ENCODE data around the gene SLC24A2.

SLC24A2 gene

GRCh38 chr9:19754921-19755320, 33.9 kb downstream of the SLC24A2 start:
- no peak overlapping the region for H3K23ac ChIP-seq (ENCODE audit: low read length in 2 of 2)
- H2BK15ac ChIP-seq (ENCODE audit: low read depth, poor library complexity, severe bottlenecking) = no peak overlapping the region
- H3K9me3 ChIP-seq (ENCODE audit: control insufficient read depth, low read length) = no peaks in the 10 kb centered on the region
- no peaks in the 10 kb centered on the region for H3K4me1 ChIP-seq (ENCODE audit: control insufficient read depth, insufficient read depth, low read depth, low read length)
- no peak overlapping the region for H3K9ac ChIP-seq (ENCODE audit: low read length)
- no peak overlapping the region for H2BK120ac ChIP-seq (ENCODE audit: low read depth, low read length)
- no peak overlapping the region for H3K27ac ChIP-seq (ENCODE audit: low read length, poor library complexity, severe bottlenecking)
- no peak overlapping the region for H4K8ac ChIP-seq (ENCODE audit: low read length)
- H3K18ac ChIP-seq (ENCODE audit: low read depth in 1 of 2, low read length in 2 of 2) = no peak overlapping the region
- no peak overlapping the region for H3K4me3 ChIP-seq (ENCODE audit: insufficient read depth in 1 of 2, low read depth in 1 of 2, low read length in 2 of 2)
- H2BK12ac ChIP-seq (ENCODE audit: low read length in 2 of 2) = no peak overlapping the region
- no peak overlapping the region for H3K4ac ChIP-seq (ENCODE audit: low read depth in 1 of 2, low read length in 2 of 2)
- H2BK5ac ChIP-seq (ENCODE audit: low read depth, low read length, poor library complexity, severe bottlenecking) = no peak overlapping the region
- no peak overlapping the region for H4K91ac ChIP-seq (ENCODE audit: low read length)
- no peak overlapping the region for H2AK5ac ChIP-seq (ENCODE audit: low read length, severe bottlenecking)
- no peak overlapping the region for H3K14ac ChIP-seq (ENCODE audit: low read length in 2 of 2)
- no peaks in the 10 kb centered on the region for H3K36me3 ChIP-seq (ENCODE audit: control insufficient read depth in 1 of 2, insufficient read depth in 2 of 2, low read depth in 1 of 2, low read length in 2 of 2)
- H3K79me1 ChIP-seq (replicated peaks; ENCODE audit: low read length, poor library complexity, severe bottlenecking) = no peaks in the 10 kb centered on the region
- H3K4me2 ChIP-seq (ENCODE audit: low read length, poor library complexity, severe bottlenecking) = no peak overlapping the region
- H3K27me3 ChIP-seq (ENCODE audit: control insufficient read depth in 1 of 2, insufficient read depth in 1 of 2, low read length in 2 of 2) = peaks cover 0 to 11% of the 10 kb centered on the region in 2 experiments
- no peak for DNase-seq
- WGBS = 90% methylated on average over 2 of the region's 2 CpGs
- no peak overlapping the region for H2AFZ ChIP-seq (ENCODE audit: low read depth, low read length)

DNA sequence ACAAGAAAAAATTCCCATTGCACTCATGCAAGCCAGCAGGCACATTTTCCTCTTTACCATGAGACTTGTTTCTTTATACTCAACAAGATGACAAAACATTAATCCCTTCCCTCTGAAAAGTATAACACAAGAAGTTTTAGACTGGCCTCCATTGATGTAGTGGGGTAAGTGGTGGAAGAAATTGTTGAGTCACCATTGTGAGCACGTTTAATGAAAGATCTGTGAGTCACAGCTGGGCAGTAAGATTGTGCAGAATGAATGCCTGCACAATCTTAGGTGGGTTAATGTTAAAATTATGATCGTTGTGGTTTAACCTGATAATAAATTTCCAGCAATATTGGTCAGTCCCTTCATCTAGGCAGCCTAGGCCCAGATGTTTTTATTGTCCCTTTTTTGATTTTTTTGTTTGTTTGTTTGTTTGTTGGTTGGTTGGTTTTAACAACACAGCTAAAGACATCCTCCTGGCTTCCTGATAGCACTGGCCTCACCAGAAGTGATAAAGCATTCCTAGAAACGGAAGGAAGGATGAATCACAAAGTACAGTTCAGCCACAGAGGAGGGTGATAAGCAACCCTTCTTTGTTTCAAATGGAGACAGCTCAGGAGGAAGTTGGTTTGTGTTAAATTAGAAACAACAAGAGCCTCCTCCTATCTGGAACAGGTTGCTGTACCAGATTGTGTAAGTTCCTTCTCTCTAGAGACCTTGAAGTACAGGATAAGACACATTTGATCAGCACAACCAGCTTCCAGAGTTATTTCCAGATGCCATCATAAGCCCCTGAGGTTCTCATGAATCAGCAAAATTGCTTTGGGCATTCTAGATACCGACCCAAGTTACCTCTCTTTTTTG, 40.3 kb downstream of the SLC24A2 start:
- no peak overlapping the region for H3K9ac ChIP-seq (ENCODE audit: low read length)
- no peak overlapping the region for H3K23ac ChIP-seq (ENCODE audit: low read length in 2 of 2)
- no peak overlapping the region for H2BK12ac ChIP-seq (ENCODE audit: low read length in 2 of 2)
- H3K14ac ChIP-seq (ENCODE audit: low read length in 2 of 2) = no peak overlapping the region
- H3K4me2 ChIP-seq (ENCODE audit: low read length, poor library complexity, severe bottlenecking) = no peak overlapping the region
- H2BK15ac ChIP-seq (ENCODE audit: low read depth, poor library complexity, severe bottlenecking) = no peak overlapping the region
- 28% methylated on average over 3 of the region's 4 CpGs for WGBS
- no peaks in the 10 kb centered on the region for H3K79me1 ChIP-seq (replicated peaks; ENCODE audit: low read length, poor library complexity, severe bottlenecking)
- H2AFZ ChIP-seq (ENCODE audit: low read depth, low read length) = no peak overlapping the region
- H3K18ac ChIP-seq (ENCODE audit: low read depth in 1 of 2, low read length in 2 of 2) = no peak overlapping the region
- H3K27ac ChIP-seq (ENCODE audit: low read length, poor library complexity, severe bottlenecking) = no peak overlapping the region
- H3K4me1 ChIP-seq (ENCODE audit: control insufficient read depth, insufficient read depth, low read depth, low read length) = no peaks in the 10 kb centered on the region
- no peak overlapping the region for H4K91ac ChIP-seq (ENCODE audit: low read length)
- H4K8ac ChIP-seq (ENCODE audit: low read length) = no peak overlapping the region
- H2BK120ac ChIP-seq (ENCODE audit: low read depth, low read length) = no peak overlapping the region
- peak; percentile 7 for DNase-seq
- H3K36me3 ChIP-seq (ENCODE audit: control insufficient read depth in 1 of 2, insufficient read depth in 2 of 2, low read depth in 1 of 2, low read length in 2 of 2) = no peaks in the 10 kb centered on the region
- no peak overlapping the region for H2BK5ac ChIP-seq (ENCODE audit: low read depth, low read length, poor library complexity, severe bottlenecking)
- no peak overlapping the region for H3K4ac ChIP-seq (ENCODE audit: low read depth in 1 of 2, low read length in 2 of 2)
- H3K4me3 ChIP-seq (ENCODE audit: insufficient read depth in 1 of 2, low read depth in 1 of 2, low read length in 2 of 2) = no peak overlapping the region
- H3K9me3 ChIP-seq (ENCODE audit: control insufficient read depth, low read length) = no peaks in the 10 kb centered on the region
- H2AK5ac ChIP-seq (ENCODE audit: low read length, severe bottlenecking) = no peak overlapping the region
- peaks cover 0 to 11% of the 10 kb centered on the region in 2 experiments for H3K27me3 ChIP-seq (ENCODE audit: control insufficient read depth in 1 of 2, insufficient read depth in 1 of 2, low read length in 2 of 2)

DNA sequence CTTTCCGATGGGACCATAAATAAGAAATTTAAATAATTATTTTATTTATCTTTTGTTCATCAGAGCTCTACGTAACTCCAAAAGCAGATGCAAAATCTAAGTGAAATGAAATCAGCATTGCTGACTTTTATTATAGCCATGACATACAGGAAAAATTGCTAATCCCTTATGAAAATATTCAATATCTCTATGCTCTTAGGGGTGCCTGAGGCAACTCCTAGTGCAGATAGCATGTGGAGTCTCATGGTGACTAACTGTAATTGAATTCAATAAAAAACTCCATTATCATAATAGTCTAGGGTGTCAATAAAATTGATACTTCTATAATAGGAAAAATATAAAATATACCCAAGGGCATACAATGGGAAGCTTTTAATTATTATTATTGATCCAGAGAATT, 42.6 kb downstream of the SLC24A2 start:
- no peak overlapping the region for H3K4me3 ChIP-seq (ENCODE audit: insufficient read depth in 1 of 2, low read depth in 1 of 2, low read length in 2 of 2)
- no peak overlapping the region for H3K4me2 ChIP-seq (ENCODE audit: low read length, poor library complexity, severe bottlenecking)
- no peak overlapping the region for H3K9ac ChIP-seq (ENCODE audit: low read length)

GRCh38 chr9:19741178-19741577, 47.7 kb downstream of the SLC24A2 start:
- Histone ChIP-seq H3K4me1 (ENCODE audit: control insufficient read depth, insufficient read depth, low read depth, low read length) (no peaks in the 10 kb centered on the region), H3K9ac (ENCODE audit: low read length) (no peak overlapping the region), H3K4me2 (ENCODE audit: low read length, poor library complexity, severe bottlenecking) (no peak overlapping the region), H2BK15ac (ENCODE audit: low read depth, poor library complexity, severe bottlenecking) (no peak overlapping the region), H3K79me1 (replicated peaks; ENCODE audit: low read length, poor library complexity, severe bottlenecking) (no peaks in the 10 kb centered on the region), H3K36me3 (ENCODE audit: control insufficient read depth in 1 of 2, insufficient read depth in 2 of 2, low read depth in 1 of 2, low read length in 2 of 2) (no peaks in the 10 kb centered on the region), H3K4ac (ENCODE audit: low read depth in 1 of 2, low read length in 2 of 2) (no peak overlapping the region), H3K9me3 (ENCODE audit: control insufficient read depth, low read length) (no peaks in the 10 kb centered on the region), H3K27ac (ENCODE audit: low read length, poor library complexity, severe bottlenecking) (no peak overlapping the region), H2BK120ac (ENCODE audit: low read depth, low read length) (no peak overlapping the region), H2BK5ac (ENCODE audit: low read depth, low read length, poor library complexity, severe bottlenecking) (no peak overlapping the region), H4K8ac (ENCODE audit: low read length) (no peak overlapping the region), H2AFZ (ENCODE audit: low read depth, low read length) (no peak overlapping the region), H3K18ac (ENCODE audit: low read depth in 1 of 2, low read length in 2 of 2) (no peak overlapping the region), H3K27me3 (ENCODE audit: control insufficient read depth in 1 of 2, insufficient read depth in 1 of 2, low read length in 2 of 2) (peaks cover 0 to 3% of the 10 kb centered on the region in 2 experiments), H2AK5ac (ENCODE audit: low read length, severe bottlenecking) (no peak overlapping the region), H3K4me3 (ENCODE audit: insufficient read depth in 1 of 2, low read depth in 1 of 2, low read length in 2 of 2) (no peak overlapping the region), H4K91ac (ENCODE audit: low read length) (no peak overlapping the region), H3K14ac (ENCODE audit: low read length in 2 of 2) (no peak overlapping the region), H2BK12ac (ENCODE audit: low read length in 2 of 2) (no peak overlapping the region), H3K23ac (ENCODE audit: low read length in 2 of 2) (no peak overlapping the region)
- no peak for DNase-seq
- WGBS = 84% methylated on average over 4 of the region's 4 CpGs

More for the DNA sequence above, 42.6 kb downstream of the SLC24A2 start:
- H2BK15ac ChIP-seq (ENCODE audit: low read depth, poor library complexity, severe bottlenecking) = no peak overlapping the region
- H4K8ac ChIP-seq (ENCODE audit: low read length) = no peak overlapping the region
- no peak overlapping the region for H2BK5ac ChIP-seq (ENCODE audit: low read depth, low read length, poor library complexity, severe bottlenecking)
- H4K91ac ChIP-seq (ENCODE audit: low read length) = no peak overlapping the region
- H2BK12ac ChIP-seq (ENCODE audit: low read length in 2 of 2) = no peak overlapping the region
- no peak overlapping the region for H2AFZ ChIP-seq (ENCODE audit: low read depth, low read length)
- no peaks in the 10 kb centered on the region for H3K36me3 ChIP-seq (ENCODE audit: control insufficient read depth in 1 of 2, insufficient read depth in 2 of 2, low read depth in 1 of 2, low read length in 2 of 2)
- no peak overlapping the region for H3K4ac ChIP-seq (ENCODE audit: low read depth in 1 of 2, low read length in 2 of 2)
- no peaks in the 10 kb centered on the region for H3K79me1 ChIP-seq (replicated peaks; ENCODE audit: low read length, poor library complexity, severe bottlenecking)
- H2AK5ac ChIP-seq (ENCODE audit: low read length, severe bottlenecking) = no peak overlapping the region
- no peak overlapping the region for H3K18ac ChIP-seq (ENCODE audit: low read depth in 1 of 2, low read length in 2 of 2)
- H3K14ac ChIP-seq (ENCODE audit: low read length in 2 of 2) = no peak overlapping the region
- no peaks in the 10 kb centered on the region for H3K4me1 ChIP-seq (ENCODE audit: control insufficient read depth, insufficient read depth, low read depth, low read length)
- H3K27ac ChIP-seq (ENCODE audit: low read length, poor library complexity, severe bottlenecking) = no peak overlapping the region
- H3K27me3 ChIP-seq (ENCODE audit: control insufficient read depth in 1 of 2, insufficient read depth in 1 of 2, low read length in 2 of 2) = peaks cover 0 to 5% of the 10 kb centered on the region in 2 experiments
- H3K9me3 ChIP-seq (ENCODE audit: control insufficient read depth, low read length) = no peaks in the 10 kb centered on the region
- H2BK120ac ChIP-seq (ENCODE audit: low read depth, low read length) = no peak overlapping the region
- no peak for DNase-seq
- WGBS = no CpG with 5 or more reads among the region's 2 CpGs
- H3K23ac ChIP-seq (ENCODE audit: low read length in 2 of 2) = no peak overlapping the region

All from mesenchymal stem cell (in vitro differentiated cells and primary cell).